Ureter (tissue), 1 donor: ENCODE results near the gene IFT80. TPM values are rescaled to one million over a fixed set of nuclear protein-coding genes. Genes with fewer than 3 reads are reported as not detected.
"Not testable (repeated sequence)": the region's sequence is repeated elsewhere in the genome, so short reads cannot be mapped to it uniquely, and the experiment has no call there.

ENCODE experiments used
- DNase-seq: peaks from one replicate; pipeline ENCODE4 v3.0.0-alpha.2; 2020; ENCODE audit warnings: low spot score
- total RNA-seq: library from RNA; stranded (reverse); gene quantifications from one replicate; pipeline ENCODE4 v1.2.4, GENCODE V29; 2023
- donor health status: DM: yes; HTN: yes; CAD: no.

Gene IFT80
- total RNA-seq, 1 donor from 2014 or later: 39.6 TPM

DNA sequence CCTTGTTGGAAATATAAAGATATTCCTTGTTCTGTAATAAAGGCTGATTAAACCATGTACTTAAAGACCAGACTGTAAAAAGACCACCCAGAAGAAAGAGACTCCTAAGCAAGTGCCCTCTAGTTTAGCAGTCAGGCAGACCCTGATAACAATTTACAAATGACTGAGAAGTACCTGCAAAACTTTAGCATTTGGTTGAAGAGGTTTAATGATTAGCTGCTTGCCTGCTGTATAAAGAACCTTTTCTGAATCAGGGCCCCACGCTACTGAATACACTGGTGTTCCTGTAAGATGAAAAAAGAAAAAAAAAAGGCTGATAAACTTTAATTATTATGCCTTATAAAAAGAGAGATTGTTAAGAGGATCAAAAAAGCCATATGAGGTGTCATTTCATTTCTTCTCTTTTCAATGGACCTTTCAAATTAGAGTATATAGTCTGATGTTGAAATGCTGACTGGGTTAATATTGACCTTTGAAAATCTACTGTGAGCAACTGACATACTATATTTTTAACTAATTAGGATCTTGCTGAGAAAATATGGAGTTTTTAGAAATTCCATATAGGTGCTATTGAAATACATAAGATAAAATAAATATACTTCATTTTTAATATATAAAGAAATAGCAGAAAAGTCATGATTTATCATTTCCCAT, 33.0 kb downstream of the IFT80 start:
- DNase-seq: no peak

DNA sequence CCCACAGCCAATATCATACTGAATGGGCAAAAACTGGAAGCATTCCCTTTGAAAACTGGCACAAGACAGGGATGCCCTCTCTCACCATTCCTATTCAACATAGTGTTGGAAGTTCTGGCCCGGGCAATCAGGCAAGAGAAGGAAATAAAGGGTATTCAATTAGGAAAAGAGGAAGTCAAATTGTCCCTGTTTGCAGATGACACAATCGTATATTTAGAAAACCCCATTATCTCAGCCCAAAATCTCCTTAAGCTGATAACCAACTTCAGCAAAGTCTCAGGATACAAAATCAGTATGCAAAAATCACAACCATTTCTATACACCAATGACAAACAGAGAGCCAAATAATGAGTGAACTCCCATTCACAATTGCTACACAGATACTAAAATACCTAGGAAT, 36.1 kb downstream of the IFT80 start:
- not testable (repeated sequence) for DNase-seq

DNA sequence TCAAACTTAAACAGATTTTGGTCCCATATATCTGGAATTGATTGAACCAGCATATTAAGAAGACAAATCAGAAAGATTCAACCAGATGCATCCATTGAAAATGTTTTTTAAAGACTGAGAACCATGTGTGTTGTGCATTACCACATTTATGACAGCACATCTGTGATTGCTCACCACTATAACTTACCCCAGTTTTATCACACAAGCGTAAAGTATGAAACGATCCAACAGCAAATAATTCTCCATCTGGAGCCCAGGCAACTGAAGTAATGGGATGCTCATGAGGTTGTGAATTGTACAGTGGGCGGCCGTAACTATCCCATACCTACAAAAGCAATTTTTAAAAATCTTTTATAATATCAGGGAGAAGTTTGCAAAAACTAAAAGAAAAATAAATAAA, 43.2 kb downstream of the IFT80 start:
- DNase-seq: no peak

DNA sequence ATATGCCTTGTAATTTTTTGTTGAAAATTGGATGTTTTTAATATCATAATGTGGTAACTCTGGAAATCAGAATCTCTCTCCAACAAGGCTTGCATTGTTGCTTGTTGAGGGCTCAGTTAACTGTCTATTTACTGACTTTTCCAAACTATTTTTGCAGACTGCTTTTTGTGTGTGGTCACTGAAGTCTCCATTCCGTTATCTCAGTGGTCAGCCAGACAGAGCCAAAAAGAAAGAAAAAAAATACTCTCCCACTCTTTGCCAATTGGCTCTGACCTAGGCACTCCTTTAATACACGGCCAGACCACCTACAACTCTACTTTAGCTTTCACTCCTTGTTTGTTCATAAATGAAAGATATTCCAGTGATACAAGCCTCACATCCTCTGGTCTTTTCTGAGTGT, 52.5 kb downstream of the IFT80 start:
- no peak for DNase-seq

DNA sequence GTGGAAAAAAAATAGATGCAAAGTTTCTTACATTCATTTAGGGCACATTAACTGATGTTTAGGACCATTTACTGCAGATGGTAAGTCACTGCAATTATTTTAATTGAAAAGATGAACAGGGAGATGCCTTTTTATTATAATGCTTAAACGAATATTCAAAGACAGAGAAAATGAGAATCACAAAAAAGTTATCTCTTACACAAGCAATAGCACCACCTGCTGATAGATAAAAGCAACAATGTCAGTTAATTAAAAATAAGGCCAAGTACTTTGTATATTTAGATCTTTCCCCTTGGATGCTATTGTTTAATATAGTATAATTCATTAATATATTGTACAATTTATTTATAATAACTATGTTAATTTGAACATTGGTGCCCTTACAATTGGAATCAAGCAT, 55.9 kb downstream of the IFT80 start:
- DNase-seq: no peak

DNA sequence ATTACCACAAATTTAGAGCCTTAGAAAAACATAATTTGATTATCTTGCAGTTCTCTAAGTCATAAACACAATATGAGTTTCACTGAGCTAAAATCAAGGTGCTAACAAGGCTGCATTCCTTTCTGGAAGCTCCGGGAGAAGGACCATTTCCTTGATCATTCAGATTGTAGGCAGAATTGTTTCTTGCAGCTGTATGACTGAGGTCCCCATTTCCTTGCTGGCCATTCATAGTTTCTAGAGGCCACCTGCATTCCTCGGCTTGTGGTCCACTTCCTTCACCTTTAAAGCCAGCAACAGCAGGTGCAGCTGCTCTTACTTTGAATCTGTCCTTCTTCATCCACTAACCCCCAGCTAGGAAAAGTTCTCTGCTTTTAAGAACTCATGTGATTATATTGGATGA, 58.7 kb downstream of the IFT80 start:
- no peak for DNase-seq

DNA sequence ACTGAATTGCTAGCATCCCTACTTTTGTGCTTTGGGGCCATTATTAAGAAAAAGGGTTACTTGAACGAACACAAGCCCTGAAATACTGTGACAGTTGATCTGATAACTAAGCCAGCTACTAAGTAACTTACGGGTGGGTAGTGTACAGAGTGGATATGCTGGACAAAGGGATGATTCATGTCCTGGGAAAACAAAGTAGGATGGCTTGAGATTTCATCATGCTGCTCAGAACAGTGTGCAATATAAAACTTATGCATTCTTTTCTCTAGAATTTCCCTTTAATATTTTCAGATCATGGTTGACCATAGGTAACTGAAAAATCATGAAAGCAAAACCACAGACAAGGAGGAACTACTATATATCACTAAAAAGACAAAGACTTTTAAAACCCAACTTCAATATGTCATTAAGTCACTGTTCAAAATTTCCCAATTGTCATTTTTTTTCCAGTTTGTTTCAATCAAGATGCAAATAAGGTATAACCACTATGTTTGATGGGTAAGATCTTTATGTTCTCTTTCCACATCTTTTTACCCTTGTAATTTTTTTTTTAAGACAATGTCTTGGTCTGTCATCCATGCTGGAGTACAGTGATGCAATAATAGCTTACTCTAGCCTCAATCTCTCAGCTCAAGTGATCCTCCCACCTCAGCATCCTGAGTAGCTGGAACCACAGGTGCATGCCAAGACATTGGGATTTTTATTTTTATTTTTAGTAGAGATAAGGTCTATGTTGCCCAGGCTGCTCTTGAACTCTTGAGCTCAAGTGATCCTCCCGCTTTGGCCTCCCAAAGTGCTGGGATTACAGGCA, 67.7 kb downstream of the IFT80 start:
- no peak for DNase-seq

DNA sequence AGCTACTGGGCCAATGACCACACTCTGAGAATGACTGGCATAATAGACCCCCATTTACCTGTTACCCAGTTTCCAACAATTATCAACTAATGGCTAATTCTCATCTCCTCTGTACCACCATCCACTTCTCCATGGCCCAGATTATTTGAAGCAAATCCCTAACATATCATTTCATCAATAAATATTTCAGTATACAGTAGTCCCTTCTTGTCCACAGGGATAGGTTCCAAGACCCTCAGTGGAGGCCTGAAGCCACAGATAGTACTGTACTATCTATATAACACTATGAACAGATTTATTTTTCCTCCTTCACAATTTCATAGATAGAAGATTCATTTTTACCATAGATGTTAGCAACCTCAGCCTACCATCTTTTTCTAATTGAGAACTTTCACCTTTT, 68.3 kb downstream of the IFT80 start:
- no peak for DNase-seq

DNA sequence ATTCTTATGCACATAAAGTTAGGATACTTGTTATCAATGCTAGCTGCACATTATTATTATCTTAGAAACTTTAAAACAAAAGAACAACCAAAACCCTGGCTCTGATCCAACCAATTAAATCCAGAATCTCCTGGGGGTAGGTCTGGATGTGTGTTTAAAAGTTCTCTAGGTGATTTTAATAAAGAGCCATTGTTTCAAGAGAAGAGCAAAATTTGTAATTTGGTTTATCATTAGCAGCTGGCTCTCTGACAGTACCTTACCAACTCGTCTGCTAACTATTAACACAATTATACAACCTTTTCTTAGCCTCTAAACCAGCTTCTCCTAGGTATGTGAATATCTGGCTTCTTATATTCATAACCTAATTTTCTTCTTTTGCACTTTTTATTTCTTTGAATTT, 68.9 kb downstream of the IFT80 start:
- no peak for DNase-seq

DNA sequence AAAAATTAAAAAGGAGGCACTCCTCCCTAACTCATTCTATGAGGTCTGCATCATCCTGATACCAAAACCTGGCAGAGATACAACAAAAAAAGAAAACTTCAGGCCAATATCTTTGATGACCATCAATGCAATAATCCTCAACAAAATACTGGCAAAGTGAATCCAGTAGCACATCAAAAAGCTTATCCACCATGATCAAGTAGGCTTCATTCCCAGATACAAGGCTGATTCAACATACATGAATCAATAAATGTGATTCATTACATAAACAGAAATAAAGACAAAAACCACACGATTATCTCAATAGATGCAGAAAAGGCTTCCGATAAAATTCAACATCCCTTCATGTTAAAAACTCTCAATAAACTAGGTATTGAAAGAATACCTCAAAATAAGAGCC, 72.7 kb downstream of the IFT80 start:
- not testable (repeated sequence) for DNase-seq

DNA sequence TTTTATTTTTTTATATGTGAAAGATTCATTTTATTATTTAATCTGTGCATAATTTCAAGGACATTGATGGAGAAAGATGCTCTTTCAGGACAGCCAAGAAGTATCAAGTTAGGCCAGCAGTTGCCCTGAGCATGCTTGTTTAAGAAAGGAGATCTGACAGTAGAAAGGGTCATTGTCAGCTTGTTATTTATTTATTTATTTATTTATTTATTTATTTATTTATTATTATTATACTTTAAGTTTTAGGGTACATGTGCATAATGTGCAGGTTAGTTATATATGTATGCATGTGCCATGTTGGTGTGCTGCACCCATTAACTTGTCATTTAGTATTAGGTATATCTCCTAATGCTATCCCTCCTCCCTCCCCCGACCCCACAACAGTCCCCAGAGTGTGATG, 77.2 kb downstream of the IFT80 start:
- not testable (repeated sequence) for DNase-seq

DNA sequence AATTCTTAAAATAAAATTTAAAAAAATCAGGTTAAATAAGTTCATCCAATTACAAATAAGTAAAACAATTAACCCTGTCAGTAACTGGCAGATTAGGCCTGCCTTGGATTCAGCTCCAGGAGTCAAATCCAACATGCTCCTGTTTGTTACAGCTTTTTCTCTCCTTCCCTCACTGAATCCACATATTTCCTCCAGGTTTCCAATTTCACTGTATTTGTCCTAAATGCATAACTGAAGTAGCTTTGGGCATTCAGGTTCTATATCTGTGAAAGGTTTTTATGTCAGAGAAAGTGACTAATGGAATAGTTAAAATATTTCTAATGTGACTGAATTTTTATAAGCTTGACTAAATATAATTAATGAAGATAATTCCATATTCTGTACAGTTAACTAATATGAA, 79.7 kb downstream of the IFT80 start:
- DNase-seq: no peak

DNA sequence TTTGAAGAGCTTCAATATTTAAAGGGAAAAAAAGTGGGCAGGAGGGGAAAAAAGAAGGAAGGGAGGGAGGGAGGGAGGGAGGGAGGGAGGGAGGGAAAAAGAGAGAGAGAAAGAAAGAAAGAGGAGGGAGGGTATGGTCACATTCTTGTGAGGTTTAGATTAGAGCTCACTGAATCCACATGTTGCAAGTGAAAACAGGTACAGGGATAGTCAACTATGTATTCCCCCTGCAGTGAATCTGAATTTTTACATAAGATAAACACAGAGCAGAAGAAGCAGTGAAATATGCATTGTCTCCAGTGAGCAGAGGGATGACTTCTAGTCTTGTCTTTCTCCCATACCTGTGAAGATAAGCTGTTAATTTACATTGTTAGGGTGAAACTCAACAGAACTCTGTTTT, 84.0 kb downstream of the IFT80 start:
- no peak for DNase-seq

DNA sequence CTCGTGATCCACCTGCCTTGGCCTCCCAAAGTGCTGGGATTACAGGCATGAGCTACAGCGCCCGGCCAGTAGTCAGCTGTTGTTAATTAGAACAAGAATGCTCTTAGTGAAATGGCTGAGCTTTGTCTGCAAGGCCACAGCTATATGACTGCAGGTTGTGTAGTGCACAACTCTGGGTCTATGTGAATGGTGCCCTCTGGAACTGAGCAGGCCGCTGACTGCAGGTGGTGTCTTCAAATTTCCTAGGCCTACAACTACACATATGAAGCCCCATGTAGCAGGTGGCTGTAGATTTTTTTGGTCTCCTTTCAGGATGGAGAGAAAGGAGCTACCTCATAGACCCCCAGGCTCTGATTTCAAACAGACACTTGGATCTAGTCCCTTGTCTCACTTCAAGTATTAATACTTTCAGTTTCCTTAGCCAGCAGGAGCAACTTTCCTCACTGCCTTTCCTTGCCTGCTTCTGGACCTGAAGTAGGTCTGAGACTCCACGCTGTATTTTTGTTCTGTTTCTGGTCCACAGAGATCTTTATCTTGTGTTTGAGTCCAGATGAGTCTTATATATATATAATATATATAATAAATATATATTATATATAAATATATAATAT, 86.9 kb downstream of the IFT80 start:
- DNase-seq: no peak

DNA sequence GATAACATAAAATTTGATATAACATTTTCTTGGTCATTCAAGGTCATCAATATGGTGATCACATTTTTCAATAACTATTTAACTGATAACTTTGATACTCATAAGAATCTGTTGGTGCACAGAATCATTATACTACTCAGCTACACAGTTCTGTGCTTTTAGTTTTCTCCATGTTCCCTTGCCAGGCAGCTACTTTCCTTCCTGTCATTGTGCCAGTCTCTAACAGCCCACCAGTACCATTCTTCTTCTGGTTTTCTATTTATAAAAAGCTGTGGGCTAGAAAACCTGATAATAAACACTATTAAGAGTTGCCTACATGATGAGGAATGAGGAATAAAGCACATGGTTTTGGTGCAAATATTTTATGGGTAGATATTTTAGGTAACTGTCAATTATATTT, 96.2 kb downstream of the IFT80 start:
- no peak for DNase-seq

DNA sequence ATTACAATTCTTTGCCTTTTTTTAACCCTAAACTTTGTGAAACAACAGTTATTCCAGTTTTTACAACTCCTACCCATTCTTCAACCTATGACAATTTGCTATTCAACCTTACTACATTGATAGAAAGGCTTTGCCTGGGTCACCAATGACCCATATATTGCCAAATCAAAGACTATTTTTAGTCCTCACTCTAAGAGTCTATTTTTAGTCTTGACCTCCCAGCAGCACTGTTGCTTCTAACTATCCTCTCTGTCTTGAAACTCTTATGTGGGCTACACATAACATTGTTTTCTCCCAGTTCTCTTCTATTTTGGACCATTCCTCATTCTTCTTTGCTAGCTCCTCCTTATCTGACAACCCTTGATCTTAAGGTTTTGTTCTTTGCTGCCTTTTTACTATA, 102.4 kb downstream of the IFT80 start:
- DNase-seq: no peak

DNA sequence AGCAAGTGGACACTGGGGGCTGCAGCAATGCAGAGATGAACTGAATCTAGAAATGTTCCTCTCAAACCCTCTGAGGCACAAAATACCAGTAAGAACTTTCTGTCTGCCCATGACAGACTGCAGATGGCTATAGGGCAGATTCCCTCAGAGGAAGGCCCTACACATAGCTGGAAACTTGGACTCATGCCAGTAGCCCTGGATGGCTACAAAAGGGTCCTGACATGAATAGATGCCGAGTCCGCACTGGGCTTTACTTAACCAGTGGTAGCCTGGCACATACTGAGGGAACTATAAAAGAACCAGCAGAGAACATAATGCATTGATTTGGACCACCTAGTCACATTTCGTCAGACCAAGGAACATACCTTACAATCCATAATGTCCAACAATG, 107.1 kb downstream of the IFT80 start:
- DNase-seq: no peak

DNA sequence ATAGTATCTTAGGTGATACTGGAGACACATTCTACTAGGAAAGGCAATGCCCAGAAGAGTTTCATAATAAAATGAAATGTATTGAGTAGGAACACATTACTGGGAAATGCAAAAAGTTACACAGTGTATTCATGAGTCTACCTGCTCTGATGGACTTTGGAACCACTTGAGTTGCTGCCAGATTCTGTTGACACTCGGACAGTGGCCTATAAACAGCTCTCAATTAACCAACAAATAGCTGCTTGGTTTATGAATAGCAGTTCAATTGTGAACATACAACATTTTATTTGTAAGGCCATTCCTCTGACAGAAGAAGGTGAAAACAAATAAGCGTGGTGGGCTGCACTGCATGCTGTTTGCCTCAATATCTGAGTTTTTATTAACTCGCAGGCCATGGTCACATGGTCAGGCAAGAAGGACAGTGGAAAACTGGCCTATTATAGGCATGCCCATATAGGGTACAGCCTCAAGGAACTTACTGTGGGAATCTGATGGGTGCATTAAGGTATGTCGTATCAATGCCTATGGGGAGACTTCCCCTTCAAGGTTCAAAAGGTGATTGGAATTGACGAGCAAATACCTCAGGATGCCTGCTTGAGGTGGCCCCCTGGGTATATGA, 107.6 kb downstream of the IFT80 start:
- no peak for DNase-seq

DNA sequence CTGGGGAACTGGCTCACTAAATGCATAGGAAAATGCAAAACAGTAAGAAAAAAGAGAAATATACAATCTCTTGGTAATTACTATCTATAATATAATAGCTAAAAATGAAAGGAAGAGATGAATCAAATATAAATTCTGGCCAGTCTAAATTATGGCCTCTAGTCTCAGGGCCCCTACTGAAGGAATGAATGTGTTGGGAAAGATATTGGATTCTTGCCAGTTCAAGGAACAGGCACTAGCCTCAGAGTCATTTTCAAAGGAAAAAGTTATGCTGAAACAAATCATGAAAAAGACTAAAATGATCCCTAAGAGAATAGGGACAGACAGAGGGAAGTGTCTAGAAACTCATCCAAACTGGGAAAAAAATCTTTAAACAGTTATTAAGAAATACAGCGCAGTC, 111.4 kb downstream of the IFT80 start:
- DNase-seq: no peak

DNA sequence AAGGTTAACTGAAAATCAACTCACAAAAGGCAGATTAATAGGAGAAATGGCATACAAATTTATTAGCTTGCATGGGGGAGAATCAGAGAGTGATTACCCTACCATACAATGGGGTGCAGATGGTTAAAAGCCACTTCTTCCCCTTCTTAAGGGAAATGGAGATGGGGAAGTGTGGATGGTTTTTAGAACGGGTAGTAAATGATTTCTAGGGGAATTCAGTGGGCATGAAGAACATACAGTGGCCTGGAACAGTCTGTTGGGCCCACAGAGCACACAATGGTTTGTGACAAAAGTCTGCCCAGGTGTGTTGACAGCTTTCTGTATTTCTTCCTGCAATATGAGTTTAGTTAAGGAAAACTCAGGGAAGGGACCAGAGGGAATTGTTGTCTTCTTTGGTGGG, 112.8 kb downstream of the IFT80 start:
- DNase-seq: no peak

DNA sequence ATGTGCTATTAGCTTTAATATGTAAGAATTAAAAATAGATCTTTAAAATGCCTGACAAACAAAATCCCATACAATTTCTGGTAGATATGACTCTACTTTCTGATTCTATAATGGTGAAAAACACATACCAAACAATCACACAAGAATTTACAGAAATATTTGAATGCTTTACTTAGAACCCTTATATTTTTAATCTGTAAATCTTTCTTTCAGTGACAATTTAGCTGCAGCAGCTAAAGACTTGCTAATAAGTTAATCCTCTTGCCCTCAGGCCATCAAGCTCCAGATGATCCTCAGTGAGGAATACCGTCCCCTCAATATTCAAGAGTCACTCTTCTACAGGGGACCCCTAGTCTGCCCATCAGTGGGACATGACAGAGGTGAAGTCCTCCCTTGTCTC, 118.2 kb downstream of the IFT80 start:
- no peak for DNase-seq

DNA sequence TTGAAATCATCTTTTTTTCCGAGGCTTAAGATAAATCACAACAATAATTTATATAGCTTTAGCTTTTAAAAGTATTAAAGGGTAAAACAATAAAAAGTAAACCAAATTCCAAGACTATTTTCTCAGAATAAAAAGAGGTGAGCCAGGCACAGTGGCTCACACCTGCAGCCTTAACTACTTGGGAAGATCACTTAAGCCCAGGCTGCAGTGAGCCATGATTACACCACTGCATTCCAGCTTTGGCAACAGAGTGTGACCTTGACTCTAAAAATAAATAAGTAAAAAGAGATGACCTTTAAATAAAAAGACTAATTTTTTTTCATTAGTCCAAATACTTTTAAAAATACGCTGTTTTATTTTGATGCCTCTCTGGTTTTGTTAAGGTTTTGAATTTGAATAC, 119.4 kb downstream of the IFT80 start:
- no peak for DNase-seq

DNA sequence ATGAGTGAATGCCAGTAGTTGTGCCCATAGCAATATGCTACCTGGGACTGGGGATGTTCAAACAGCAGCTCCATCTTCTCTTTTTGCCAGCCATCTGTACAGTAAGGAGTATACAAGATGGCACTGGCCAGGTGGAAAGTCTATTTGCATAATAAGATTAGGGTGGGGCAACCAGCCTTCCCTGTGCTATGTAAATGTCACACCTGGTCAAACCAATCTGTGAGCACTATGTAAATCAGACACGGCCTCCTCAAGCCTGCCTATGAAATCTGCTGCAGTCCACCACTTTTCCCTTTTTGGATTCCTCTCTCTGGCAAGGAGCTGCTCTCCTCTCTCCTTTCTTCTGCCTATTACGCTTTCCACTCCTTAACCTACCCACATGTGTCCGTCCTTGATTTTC, 120.8 kb downstream of the IFT80 start:
- DNase-seq: no peak
